ENCODE results near the gene TMEM179.

Gene TMEM179

DNA sequence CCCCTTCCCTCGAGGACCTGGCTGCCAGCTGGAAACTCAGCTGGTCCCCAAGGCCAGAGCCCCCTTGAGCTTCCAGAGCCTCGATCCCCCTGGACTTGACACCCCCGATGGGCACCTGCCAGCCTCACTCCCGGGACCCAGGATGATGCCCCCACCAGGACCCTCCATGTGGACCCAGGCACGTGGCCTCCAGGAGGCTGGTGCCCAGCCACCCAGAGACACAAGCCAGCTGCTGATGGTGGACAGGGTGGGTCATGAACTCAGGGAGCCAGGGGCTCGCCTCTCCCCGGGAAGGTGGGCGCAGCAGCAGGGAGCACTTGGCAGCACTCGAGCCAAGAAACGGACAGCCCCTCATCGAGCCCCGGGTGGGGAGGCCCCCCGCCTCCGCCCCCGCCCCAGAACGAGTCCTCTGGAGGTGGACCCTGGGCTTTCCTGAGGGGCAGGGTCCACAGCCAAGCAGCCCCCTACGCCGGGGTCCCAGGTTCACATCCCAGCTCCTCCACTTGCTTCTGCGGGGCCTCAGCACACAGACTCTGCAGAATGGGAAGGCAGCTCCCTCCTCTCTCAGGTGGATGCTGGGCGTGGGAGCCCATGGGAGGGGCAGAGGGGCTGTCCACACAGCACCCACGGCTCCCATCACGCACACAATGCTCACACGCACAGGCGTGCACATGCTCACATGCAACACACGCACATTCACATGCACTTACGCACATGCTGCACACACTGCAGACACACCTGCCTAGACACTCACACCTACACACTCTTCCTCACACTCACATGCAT, 12.9 kb downstream of the TMEM179 start:
- H3F3A ChIP-seq (ENCODE audit: insufficient read depth) = no peaks in the 10 kb centered on the region
- no peaks in the 10 kb centered on the region for H3K36me3 ChIP-seq (ENCODE audit: low read length)
- no peaks in the 10 kb centered on the region for H3K79me2 ChIP-seq (ENCODE audit: insufficient read depth, low read length)
- H3K4me2 ChIP-seq (ENCODE audit: low read depth, low read length, poor library complexity, severe bottlenecking) = no peak overlapping the region
- no peak overlapping the region for H3K27ac ChIP-seq (ENCODE audit: low read depth, low read length)
- no peak overlapping the region for H3K9ac ChIP-seq (ENCODE audit: low read length)
- no peak for TF ChIP-seq EZH2phosphoT487 (conservative IDR thresholded peaks at IDR 0.05; ENCODE audit: low read length)
- TF ChIP-seq, protein P1, sequence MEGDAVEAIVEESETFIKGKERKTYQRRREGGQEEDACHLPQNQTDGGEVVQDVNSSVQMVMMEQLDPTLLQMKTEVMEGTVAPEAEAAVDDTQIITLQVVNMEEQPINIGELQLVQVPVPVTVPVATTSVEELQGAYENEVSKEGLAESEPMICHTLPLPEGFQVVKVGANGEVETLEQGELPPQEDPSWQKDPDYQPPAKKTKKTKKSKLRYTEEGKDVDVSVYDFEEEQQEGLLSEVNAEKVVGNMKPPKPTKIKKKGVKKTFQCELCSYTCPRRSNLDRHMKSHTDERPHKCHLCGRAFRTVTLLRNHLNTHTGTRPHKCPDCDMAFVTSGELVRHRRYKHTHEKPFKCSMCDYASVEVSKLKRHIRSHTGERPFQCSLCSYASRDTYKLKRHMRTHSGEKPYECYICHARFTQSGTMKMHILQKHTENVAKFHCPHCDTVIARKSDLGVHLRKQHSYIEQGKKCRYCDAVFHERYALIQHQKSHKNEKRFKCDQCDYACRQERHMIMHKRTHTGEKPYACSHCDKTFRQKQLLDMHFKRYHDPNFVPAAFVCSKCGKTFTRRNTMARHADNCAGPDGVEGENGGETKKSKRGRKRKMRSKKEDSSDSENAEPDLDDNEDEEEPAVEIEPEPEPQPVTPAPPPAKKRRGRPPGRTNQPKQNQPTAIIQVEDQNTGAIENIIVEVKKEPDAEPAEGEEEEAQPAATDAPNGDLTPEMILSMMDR (IDR thresholded peaks at IDR 0.05; ENCODE audit: insufficient read depth, low read length, poor library complexity, severe bottlenecking) = no peak
- no peaks in the 10 kb centered on the region for H4K20me1 ChIP-seq (ENCODE audit: low read depth, low read length)
- H2AFZ ChIP-seq (ENCODE audit: low read depth, low read length, severe bottlenecking) = no peak overlapping the region
- no peak overlapping the region for H3K4me3 ChIP-seq (ENCODE audit: insufficient read depth, low read length, poor library complexity, severe bottlenecking)
- no peaks in the 10 kb centered on the region for H3K27me3 ChIP-seq (ENCODE audit: low read length)
- no peaks in the 10 kb centered on the region for H3K9me3 ChIP-seq (ENCODE audit: insufficient read depth, low read length)
- H3K9me2 ChIP-seq (replicated peaks; ENCODE audit: insufficient read depth, low read length) = no peaks in the 10 kb centered on the region

DNA sequence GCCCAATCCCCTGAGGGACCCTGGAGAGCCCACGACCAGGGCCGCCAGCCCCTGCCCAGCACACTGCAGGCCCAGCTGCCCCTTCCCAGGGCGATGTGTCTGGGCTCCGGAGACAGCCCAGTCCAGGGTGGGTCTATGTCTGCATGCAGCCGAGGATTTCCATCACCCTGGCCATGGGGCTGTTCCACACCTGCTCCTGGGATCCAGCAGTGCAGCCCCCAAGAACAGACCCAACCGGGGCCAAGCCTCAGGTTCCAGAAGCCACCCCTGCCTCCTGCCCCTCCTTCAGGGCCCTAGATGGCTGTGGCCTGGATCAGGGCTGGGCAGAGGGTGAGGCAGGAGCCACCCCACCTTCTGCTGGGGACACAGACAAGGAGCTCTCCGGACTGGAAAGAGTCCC, 13.5 kb downstream of the TMEM179 start:
- H4K20me1 ChIP-seq (ENCODE audit: low read depth, low read length) = no peaks in the 10 kb centered on the region
- H3F3A ChIP-seq (ENCODE audit: insufficient read depth) = no peaks in the 10 kb centered on the region
- H3K36me3 ChIP-seq (ENCODE audit: low read length) = no peaks in the 10 kb centered on the region
- no peaks in the 10 kb centered on the region for H3K9me2 ChIP-seq (replicated peaks; ENCODE audit: insufficient read depth, low read length)
- H3K27ac ChIP-seq (ENCODE audit: low read depth, low read length) = no peak overlapping the region
- H3K79me2 ChIP-seq (ENCODE audit: insufficient read depth, low read length) = no peaks in the 10 kb centered on the region
- no peak overlapping the region for H3K4me2 ChIP-seq (ENCODE audit: low read depth, low read length, poor library complexity, severe bottlenecking)
- no peaks in the 10 kb centered on the region for H3K9me3 ChIP-seq (ENCODE audit: insufficient read depth, low read length)
- no peak overlapping the region for H3K4me3 ChIP-seq (ENCODE audit: insufficient read depth, low read length, poor library complexity, severe bottlenecking)
- H3K27me3 ChIP-seq (ENCODE audit: low read length) = no peaks in the 10 kb centered on the region
- H3K9ac ChIP-seq (ENCODE audit: low read length) = no peak overlapping the region
- H2AFZ ChIP-seq (ENCODE audit: low read depth, low read length, severe bottlenecking) = no peak overlapping the region
- TF ChIP-seq, protein P1 (IDR thresholded peaks at IDR 0.05; ENCODE audit: insufficient read depth, low read length, poor library complexity, severe bottlenecking) = no peak
- no peak for TF ChIP-seq EZH2phosphoT487 (conservative IDR thresholded peaks at IDR 0.05; ENCODE audit: low read length)

DNA sequence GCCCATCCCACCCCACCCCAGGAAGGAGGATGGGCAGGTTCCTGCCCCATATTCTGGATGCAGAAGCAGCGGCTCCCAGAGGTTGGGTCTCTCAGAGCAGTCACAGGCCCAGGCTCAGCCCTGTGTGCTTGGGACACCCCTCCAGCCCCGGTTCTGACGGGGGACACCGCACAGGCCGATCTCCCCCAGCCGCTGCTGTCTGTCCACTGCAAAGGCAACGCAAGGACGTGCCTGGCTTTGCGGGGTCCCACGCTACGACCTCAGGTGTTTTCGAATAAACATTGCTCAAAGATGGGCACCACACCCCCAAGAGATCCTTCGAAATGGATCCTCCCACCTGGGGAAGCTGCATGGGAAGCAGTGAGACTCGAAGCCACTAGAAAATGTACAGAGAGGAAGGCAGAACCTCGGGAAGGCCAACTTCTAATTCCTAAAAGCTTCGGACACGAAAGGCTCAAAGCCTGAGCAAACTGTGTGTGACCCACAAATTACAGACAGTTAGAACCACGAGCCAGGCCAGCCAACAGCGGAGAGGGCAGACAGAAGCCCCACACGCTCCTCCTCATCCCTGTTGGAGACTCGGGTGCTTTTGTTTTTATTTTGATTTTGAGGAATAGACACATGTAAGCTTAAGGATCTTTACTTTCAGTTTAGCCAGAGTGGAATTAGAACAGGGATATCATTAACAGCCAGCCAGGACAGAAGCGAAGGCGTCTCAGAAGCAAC, 14.2 kb downstream of the TMEM179 start:
- H2AFZ ChIP-seq (ENCODE audit: low read depth, low read length, severe bottlenecking) = no peak overlapping the region
- H3K9me2 ChIP-seq (replicated peaks; ENCODE audit: insufficient read depth, low read length) = no peaks in the 10 kb centered on the region
- no peaks in the 10 kb centered on the region for H3K9me3 ChIP-seq (ENCODE audit: insufficient read depth, low read length)
- no peaks in the 10 kb centered on the region for H3K36me3 ChIP-seq (ENCODE audit: low read length)
- H3K79me2 ChIP-seq (ENCODE audit: insufficient read depth, low read length) = no peaks in the 10 kb centered on the region
- no peak overlapping the region for H3K4me2 ChIP-seq (ENCODE audit: low read depth, low read length, poor library complexity, severe bottlenecking)
- H3K4me3 ChIP-seq (ENCODE audit: insufficient read depth, low read length, poor library complexity, severe bottlenecking) = no peak overlapping the region
- TF ChIP-seq EZH2phosphoT487 (conservative IDR thresholded peaks at IDR 0.05; ENCODE audit: low read length) = no peak
- TF ChIP-seq, protein P1 (IDR thresholded peaks at IDR 0.05; ENCODE audit: insufficient read depth, low read length, poor library complexity, severe bottlenecking) = no peak
- H3K27ac ChIP-seq (ENCODE audit: low read depth, low read length) = no peak overlapping the region
- H3K9ac ChIP-seq (ENCODE audit: low read length) = no peak overlapping the region
- no peaks in the 10 kb centered on the region for H4K20me1 ChIP-seq (ENCODE audit: low read depth, low read length)
- no peaks in the 10 kb centered on the region for H3K27me3 ChIP-seq (ENCODE audit: low read length)
- H3F3A ChIP-seq (ENCODE audit: insufficient read depth) = no peaks in the 10 kb centered on the region

Measured in SU-DHL-6 (cell line).